Lower leg skin (tissue), 4 donors: Measurements from ENCODE around the gene SMARCA2. TPM values are rescaled to one million over a fixed set of nuclear protein-coding genes. Genes with fewer than 3 reads are reported as not detected.

ENCODE experiments used
- DNase-seq, 2 donors: peaks; one replicate each; pipeline ENCODE4 v3.0.0-alpha.2; 2019; ENCODE audit warnings: low spot score in 2 of 2
- H3K4me3 ChIP-seq: fragments of 200-600 bp; sonication (generic); 2 replicates; pipeline ENCODE4 v1.5.1; 2017; ENCODE audit warnings: mild to moderate bottlenecking, low read depth; ENCODE audit not compliant: poor library complexity, severe bottlenecking
- POLR2A ChIP-seq, 2 donors: fragments of 450-650 bp; IDR thresholded peaks; one replicate each; pipeline ENCODE4 v1.6.1; 2016 to 2017; ENCODE audit warnings: antibody characterized with exemption in 2 of 2, mild to moderate bottlenecking in 1 of 2, moderate library complexity in 1 of 2
- whole genome bisulfite sequencing, 2 donors: methylation state at CpG; one replicate each; pipeline ENCODE4 v1.1.5; 2018; 5-methylcytosine and 5-hydroxymethylcytosine counted together
- intact Hi-C: fragments of 100-400 bp; cut with DNase I; formaldehyde crosslinking; loops from one replicate; pipeline ENCODE4 v1.15.0; 2023; ENCODE audit warnings: low total_unique reads
- total RNA-seq, 4 donors: library from RNA; depleted of rRNA; stranded (reverse); fragments of >200 nt; gene quantifications; one replicate each; pipeline ENCODE4 v1.1.0, GENCODE V29; 2016
- TF ChIP-seq, protein P1 (sequence below), 3 donors: fragments of 450-650 bp; IDR thresholded peaks; one replicate each; pipeline ENCODE4 v1.5.1; 2016; ENCODE audit warnings: antibody characterized with exemption in 3 of 3, mild to moderate bottlenecking in 3 of 3, moderate library complexity in 2 of 3

Gene SMARCA2
- total RNA-seq, 4 donors from 2014 or later: 111 to 130 (median 114) TPM

- TF ChIP-seq, protein P1, sequence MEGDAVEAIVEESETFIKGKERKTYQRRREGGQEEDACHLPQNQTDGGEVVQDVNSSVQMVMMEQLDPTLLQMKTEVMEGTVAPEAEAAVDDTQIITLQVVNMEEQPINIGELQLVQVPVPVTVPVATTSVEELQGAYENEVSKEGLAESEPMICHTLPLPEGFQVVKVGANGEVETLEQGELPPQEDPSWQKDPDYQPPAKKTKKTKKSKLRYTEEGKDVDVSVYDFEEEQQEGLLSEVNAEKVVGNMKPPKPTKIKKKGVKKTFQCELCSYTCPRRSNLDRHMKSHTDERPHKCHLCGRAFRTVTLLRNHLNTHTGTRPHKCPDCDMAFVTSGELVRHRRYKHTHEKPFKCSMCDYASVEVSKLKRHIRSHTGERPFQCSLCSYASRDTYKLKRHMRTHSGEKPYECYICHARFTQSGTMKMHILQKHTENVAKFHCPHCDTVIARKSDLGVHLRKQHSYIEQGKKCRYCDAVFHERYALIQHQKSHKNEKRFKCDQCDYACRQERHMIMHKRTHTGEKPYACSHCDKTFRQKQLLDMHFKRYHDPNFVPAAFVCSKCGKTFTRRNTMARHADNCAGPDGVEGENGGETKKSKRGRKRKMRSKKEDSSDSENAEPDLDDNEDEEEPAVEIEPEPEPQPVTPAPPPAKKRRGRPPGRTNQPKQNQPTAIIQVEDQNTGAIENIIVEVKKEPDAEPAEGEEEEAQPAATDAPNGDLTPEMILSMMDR (IDR thresholded peaks at IDR 0.05): no peak
- no peak for TF ChIP-seq POLR2A (IDR thresholded peaks at IDR 0.05)
- intact Hi-C loops: no loop called here
- DNase-seq: no peak
- H3K4me3 ChIP-seq: no peak overlapping the region
- WGBS, 2 donors: 20% methylated on average over 4 of the region's 4 CpGs
Observed at GRCh38 chr9:2126331-2126803, 111.2 kb downstream of the SMARCA2 start.

DNA sequence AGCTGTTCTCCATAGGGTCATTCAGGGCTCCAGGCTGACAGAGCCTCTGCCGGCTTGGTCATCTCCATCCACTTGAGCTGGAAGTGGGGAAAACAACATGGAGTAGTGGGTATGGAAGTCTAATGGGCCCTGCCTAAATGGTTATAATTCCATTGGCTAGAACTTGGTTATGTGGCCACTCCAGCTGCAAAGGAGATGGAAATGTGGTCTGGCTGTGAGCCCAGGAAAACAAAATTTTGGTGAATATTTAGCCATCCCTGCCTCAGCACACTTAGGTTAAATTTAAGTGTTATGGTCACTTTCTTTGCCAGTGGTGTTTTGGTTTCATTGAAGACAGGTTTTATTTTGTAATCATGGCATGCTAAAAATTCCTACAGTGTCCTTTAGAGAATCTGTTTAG, 112.3 kb downstream of the SMARCA2 start:
- intact Hi-C loops: no loop called here
- H3K4me3 ChIP-seq: no peak overlapping the region
- no peak for DNase-seq
- 89 to 93% methylated on average over 1 of the region's 1 CpG for WGBS, 2 donors
- TF ChIP-seq POLR2A (IDR thresholded peaks at IDR 0.05): no peak
- TF ChIP-seq, protein P1 (IDR thresholded peaks at IDR 0.05): no peak

DNA sequence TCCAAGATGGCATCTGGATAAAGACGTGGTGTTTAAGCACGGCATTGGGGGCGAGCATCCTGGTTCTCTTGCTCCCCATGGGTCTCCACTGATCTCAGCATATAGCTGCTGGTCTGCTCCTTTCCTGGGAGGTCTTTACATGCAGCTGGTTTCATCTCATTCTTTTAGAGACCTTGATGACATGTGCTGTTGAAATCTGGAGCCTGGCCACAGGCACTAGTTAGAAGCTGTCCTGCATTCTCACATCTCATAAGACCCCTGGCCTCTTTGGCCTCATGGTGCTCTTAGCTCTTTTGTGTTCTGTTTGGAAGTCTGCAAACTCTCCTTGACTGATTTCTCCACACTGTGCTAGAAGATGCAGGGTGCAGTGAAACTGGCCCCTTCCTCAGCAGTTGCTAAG, 113.0 kb downstream of the SMARCA2 start:
- intact Hi-C loops: no loop called here
- 69 to 75% methylated on average over 3 of the region's 3 CpGs for WGBS, 2 donors
- no peak overlapping the region for H3K4me3 ChIP-seq
- no peak for DNase-seq
- TF ChIP-seq, protein P1 (IDR thresholded peaks at IDR 0.05): no peak
- no peak for TF ChIP-seq POLR2A (IDR thresholded peaks at IDR 0.05)

- 78 to 90% methylated on average over 1 of the region's 1 CpG for WGBS, 2 donors
Observed at GRCh38 chr9:2128618-2129017, 113.5 kb downstream of the SMARCA2 start.

DNA sequence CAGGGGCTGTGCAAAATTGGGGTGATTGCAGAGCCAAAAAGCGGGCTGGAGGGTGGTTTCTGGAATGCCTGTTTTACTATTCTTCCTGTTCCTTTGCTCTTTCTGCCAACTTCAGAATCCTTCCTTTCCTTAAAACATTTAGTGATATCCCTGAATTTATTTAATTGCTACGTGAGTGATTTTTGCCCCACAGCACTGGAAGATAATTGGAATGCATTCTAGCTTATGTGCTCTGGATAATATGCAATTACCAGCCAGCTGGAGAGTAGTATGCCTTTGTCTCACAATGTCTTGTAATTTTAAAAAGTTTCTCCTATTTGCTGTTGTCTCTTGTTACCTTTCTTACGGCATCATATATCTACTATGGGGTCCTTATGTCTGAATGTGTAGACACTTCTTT, 115.8 kb downstream of the SMARCA2 start:
- intact Hi-C loops: no loop called here
- 62 to 75% methylated on average over 3 of the region's 3 CpGs for WGBS, 2 donors

More at GRCh38 chr9:2128618-2129017, 113.5 kb downstream of the SMARCA2 start:
- DNase-seq: no peak
- H3K4me3 ChIP-seq: no peak overlapping the region
- TF ChIP-seq, protein P1 (IDR thresholded peaks at IDR 0.05): no peak
- TF ChIP-seq POLR2A (IDR thresholded peaks at IDR 0.05): no peak
- intact Hi-C loops: no loop called here

More for the DNA sequence above, 115.8 kb downstream of the SMARCA2 start:
- no peak for DNase-seq
- no peak overlapping the region for H3K4me3 ChIP-seq
- TF ChIP-seq, protein P1 (IDR thresholded peaks at IDR 0.05): no peak
- no peak for TF ChIP-seq POLR2A (IDR thresholded peaks at IDR 0.05)
